Nephron progenitor cell (in vitro differentiated cells): ENCODE measurements around the gene PAEP.

ENCODE experiments used
- DNase-seq: peaks from one replicate; pipeline ENCODE4 v3.0.0; 2021
- H3K27ac Mint-ChIP-seq: 2 replicates; pipeline ENCODE4 v1.8.0; 2021; ENCODE audit warnings: mild to moderate bottlenecking, moderate library complexity, mixed read lengths
- H3K27me3 Mint-ChIP-seq: 2 replicates; pipeline ENCODE4 v1.8.0; 2021; ENCODE audit warnings: mild to moderate bottlenecking, low read depth, mixed read lengths; ENCODE audit not compliant: poor library complexity
- H3K36me3 Mint-ChIP-seq: 2 replicates; pipeline ENCODE4 v1.8.0; 2021; ENCODE audit warnings: low read depth, mixed read lengths
- H3K4me1 Mint-ChIP-seq: 2 replicates; pipeline ENCODE4 v1.8.0; 2021; ENCODE audit warnings: mixed read lengths
- H3K4me3 Mint-ChIP-seq: 2 replicates; pipeline ENCODE4 v1.8.0; 2021; ENCODE audit warnings: mild to moderate bottlenecking, moderate library complexity, mixed read lengths
- H3K9me3 Mint-ChIP-seq: 2 replicates; pipeline ENCODE4 v1.8.0; 2021; ENCODE audit warnings: mild to moderate bottlenecking, moderate library complexity, mixed read lengths
- TF ChIP-seq, protein P1 (sequence below): fragments of 200-600 bp; sonication (generic); IDR thresholded peaks from 2 replicates; pipeline ENCODE4 v1.5.0; 2021; ENCODE audit warnings: antibody characterized with exemption

The PAEP gene

DNA sequence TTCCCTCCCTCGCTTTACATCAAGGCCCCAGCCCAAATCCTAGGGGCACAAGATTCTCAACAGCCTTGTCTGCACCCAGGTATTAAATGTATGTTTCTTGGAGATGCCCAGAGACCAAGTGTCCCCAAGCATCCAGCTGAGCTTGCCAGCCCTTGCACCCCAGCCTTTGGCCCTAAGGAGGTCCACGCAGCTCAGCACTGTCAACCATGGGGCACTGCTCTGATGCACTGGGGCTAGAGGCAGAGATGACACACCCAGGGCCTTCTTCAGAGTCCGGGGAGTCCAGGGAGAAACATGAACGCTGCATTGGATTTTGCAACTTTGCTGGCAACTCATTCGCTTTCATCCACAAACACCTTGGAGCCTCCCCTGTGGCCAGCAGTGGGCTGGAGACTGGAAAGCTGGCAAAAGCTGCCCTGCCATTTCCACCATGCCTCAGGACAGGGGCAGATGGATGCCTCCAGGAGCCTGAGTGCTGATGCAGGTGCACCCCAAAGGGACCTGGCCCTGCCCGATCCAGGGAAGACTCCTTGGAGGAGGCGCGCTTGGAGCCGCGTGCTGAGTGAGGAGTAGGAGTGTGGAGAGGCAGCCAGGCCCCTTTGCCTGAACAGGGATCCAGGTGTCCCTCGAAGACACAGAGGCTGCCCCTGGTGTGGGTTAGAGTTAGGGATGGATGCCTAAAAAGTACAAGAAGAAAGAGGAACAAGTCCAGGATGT, 19.3 kb downstream of the PAEP start:
- no peak for DNase-seq
- Mint-ChIP-seq H3K36me3 (no peaks in the 10 kb centered on the region), H3K4me3 (no peak overlapping the region), H3K4me1 (peaks cover 7% of the 10 kb centered on the region), H3K9me3 (peaks cover 8% of the 10 kb centered on the region), H3K27ac (no peak overlapping the region), H3K27me3 (peaks cover 17% of the 10 kb centered on the region)
- TF ChIP-seq, protein P1, sequence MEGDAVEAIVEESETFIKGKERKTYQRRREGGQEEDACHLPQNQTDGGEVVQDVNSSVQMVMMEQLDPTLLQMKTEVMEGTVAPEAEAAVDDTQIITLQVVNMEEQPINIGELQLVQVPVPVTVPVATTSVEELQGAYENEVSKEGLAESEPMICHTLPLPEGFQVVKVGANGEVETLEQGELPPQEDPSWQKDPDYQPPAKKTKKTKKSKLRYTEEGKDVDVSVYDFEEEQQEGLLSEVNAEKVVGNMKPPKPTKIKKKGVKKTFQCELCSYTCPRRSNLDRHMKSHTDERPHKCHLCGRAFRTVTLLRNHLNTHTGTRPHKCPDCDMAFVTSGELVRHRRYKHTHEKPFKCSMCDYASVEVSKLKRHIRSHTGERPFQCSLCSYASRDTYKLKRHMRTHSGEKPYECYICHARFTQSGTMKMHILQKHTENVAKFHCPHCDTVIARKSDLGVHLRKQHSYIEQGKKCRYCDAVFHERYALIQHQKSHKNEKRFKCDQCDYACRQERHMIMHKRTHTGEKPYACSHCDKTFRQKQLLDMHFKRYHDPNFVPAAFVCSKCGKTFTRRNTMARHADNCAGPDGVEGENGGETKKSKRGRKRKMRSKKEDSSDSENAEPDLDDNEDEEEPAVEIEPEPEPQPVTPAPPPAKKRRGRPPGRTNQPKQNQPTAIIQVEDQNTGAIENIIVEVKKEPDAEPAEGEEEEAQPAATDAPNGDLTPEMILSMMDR: no peak

DNA sequence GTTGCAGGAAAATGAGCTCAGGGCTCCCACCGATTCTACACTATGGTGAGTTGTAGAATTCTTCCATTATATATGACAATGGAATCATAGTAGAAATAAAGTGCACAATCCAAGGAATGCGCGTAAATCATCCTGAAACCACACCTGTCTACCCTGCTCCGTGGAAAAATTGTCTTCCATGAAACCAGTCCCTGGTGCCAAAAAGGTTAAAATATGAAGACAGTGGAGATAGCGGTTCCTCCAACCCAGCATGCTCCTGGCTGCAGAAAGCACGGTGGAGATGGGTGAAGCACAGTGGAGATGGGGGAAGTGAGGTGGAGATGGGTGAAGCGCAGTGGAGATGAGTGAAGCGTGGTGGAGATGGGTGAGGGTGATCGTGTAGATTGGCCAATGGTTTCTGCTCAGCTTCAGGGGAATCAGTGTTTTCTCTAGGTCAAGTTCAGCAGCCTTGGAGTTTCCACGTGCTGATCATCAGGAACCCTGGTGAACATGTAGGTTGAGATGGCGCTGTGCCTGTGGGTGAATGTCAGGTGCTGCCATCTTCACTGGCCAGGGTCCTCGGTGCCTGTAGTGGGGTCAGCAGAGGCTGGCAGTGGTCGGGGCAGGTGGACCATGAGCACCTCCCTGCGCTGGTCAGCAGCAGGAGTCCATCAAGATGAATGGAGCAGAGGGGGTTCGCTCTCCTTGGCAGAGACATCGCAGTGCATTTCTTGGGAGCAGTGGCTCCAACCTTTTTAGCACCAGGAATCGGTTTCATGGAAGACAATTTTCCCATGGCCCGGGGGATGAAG, 20.3 kb downstream of the PAEP start:
- H3K27ac Mint-ChIP-seq: no peak overlapping the region
- TF ChIP-seq, protein P1: no peak
- no peak overlapping the region for H3K4me3 Mint-ChIP-seq
- H3K4me1 Mint-ChIP-seq: peaks cover 3% of the 10 kb centered on the region
- peaks cover 13% of the 10 kb centered on the region for H3K27me3 Mint-ChIP-seq
- no peak for DNase-seq
- peaks cover 8% of the 10 kb centered on the region for H3K9me3 Mint-ChIP-seq
- no peaks in the 10 kb centered on the region for H3K36me3 Mint-ChIP-seq

DNA sequence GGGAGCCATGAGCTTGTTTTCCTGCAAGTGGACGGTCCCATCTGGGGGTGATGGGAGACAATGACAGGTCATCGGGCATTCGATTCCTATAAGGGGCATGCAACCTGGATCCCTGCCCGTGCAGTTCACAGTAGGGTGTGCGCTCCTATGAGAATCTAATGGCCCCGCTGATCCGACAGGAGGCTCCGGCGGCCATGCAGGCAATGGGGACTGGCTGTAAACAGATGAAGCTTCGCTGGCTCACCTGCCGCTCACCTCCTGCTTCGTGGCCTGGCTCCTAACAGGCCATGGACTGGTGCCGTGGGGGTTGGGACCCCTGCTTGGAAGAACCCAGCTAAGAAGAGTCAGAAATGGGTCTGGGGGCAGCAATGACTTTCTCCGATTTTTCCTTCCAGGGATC, 21.0 kb downstream of the PAEP start:
- Mint-ChIP-seq H3K4me1 (no peaks in the 10 kb centered on the region), H3K4me3 (no peak overlapping the region), H3K36me3 (no peaks in the 10 kb centered on the region), H3K27me3 (peaks cover 11% of the 10 kb centered on the region), H3K9me3 (peaks cover 8% of the 10 kb centered on the region), H3K27ac (no peak overlapping the region)
- DNase-seq: no peak
- TF ChIP-seq, protein P1: no peak

DNA sequence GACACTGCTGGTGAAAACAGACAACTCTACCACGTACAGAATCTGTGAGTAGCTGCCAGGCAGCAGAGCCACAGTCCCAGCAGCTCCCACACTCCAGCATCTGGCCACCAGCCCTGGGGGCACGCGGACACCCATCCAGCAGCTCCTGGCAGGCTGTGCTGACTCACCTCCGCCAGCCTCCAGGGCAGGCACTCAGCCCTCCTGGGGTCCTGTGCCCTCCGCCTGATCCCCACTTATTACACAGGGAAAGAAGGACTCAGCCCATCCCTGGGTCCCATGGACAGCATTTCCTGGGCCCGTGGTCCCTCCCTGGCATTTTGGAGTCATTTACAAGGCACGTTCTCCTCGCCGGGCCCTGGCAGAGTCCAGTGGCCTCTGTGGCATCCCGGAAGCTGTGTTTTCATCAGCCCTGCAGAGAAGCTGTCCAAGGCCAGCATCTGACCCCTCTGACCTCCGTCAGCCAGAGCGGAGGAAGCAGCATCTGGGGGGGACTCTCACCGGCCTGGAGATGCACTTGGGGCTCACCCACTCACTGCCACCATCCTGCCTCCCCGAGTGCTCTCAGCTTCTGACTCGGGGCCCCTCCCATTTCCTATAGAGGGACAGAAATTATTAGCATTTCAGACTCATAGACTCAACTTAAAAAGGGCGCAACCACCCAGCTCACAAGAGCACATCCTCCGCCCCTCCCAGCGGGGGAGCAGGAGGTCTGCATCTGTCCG, 21.6 kb downstream of the PAEP start:
- TF ChIP-seq, protein P1: no peak
- DNase-seq: no peak
- peaks cover 11% of the 10 kb centered on the region for H3K27me3 Mint-ChIP-seq
- peaks cover 8% of the 10 kb centered on the region for H3K9me3 Mint-ChIP-seq
- H3K27ac Mint-ChIP-seq: no peak overlapping the region
- no peaks in the 10 kb centered on the region for H3K36me3 Mint-ChIP-seq
- H3K4me3 Mint-ChIP-seq: no peak overlapping the region
- no peaks in the 10 kb centered on the region for H3K4me1 Mint-ChIP-seq

DNA sequence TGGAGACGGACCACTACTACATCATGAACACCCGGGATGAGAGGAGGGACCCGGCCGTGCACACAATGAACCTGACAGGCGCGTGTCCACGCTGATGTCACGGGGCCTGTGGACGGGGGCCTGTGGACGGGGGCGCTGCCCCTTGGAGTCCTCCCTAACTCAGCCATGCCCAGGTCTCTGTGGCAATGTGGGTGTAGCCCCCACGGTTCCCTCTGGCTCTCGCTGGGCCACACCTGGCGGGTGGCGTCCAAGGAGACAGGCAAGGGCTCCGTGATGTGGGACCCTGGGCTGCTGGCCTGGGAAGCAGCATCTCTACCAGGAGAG, 22.1 kb downstream of the PAEP start:
- H3K27ac Mint-ChIP-seq: no peak overlapping the region

More for the DNA sequence above, 22.1 kb downstream of the PAEP start:
- H3K36me3 Mint-ChIP-seq: no peaks in the 10 kb centered on the region
- TF ChIP-seq, protein P1: no peak
- DNase-seq: no peak
- H3K9me3 Mint-ChIP-seq: peaks cover 8% of the 10 kb centered on the region
- H3K27me3 Mint-ChIP-seq: peaks cover 11% of the 10 kb centered on the region
- no peak overlapping the region for H3K4me3 Mint-ChIP-seq
- no peaks in the 10 kb centered on the region for H3K4me1 Mint-ChIP-seq
